HTR-8/SVneo (cell line): ENCODE measurements around the gene CCN2.

Experiments
- DNase-seq: peaks from one replicate; pipeline ENCODE4 v3.0.0; 2011; ENCODE audit warnings: low spot score, mixed read lengths; ENCODE audit not compliant: insufficient read length
- FAIRE-seq: peaks from 2 replicates; lab custom pipeline; 2011; peaks lifted over from hg19 to GRCh38; lab: Jason Lieb, UNC

The CCN2 gene, protein sequence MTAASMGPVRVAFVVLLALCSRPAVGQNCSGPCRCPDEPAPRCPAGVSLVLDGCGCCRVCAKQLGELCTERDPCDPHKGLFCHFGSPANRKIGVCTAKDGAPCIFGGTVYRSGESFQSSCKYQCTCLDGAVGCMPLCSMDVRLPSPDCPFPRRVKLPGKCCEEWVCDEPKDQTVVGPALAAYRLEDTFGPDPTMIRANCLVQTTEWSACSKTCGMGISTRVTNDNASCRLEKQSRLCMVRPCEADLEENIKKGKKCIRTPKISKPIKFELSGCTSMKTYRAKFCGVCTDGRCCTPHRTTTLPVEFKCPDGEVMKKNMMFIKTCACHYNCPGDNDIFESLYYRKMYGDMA

DNA sequence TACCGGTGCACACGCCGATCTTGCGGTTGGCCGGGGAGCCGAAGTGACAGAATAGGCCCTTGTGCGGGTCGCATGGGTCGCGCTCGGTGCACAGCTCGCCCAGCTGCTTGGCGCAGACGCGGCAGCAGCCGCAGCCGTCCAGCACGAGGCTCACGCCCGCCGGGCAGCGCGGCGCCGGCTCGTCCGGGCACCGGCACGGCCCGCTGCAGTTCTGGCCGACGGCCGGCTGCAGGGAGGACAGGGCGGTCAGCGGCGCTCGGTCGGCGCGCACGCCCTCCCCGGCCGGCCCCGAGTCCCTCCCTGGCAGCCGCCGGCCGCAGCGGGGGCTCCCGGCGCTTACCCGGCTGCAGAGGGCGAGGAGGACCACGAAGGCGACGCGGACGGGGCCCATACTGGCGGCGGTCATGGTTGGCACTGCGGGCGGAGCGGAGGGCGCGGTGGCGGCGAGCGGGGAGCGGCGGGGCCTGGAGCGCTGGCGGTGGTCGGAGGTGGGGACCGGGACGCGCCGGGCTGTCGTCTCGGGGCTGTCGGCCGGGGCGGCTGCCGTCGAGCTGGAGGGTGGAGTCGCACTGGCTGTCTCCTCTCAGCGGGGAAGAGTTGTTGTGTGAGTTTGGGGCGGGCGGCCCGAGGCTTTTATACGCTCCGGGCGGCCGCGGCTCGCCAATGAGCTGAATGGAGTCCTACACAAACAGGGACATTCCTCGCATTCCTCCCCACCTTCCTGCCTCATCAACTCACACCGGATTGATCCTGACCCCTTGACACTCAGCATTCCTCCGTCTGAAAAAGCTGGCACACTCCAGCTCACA lies at the start of gene CCN2:
Gene CCN2 (minus strand): TSS at position 606 of the 809 bp plus-strand sequence. CDS start 200 bp downstream, at position 406.
- DNase-seq (peak; percentile 95), FAIRE-seq (peak; percentile 96)

DNA sequence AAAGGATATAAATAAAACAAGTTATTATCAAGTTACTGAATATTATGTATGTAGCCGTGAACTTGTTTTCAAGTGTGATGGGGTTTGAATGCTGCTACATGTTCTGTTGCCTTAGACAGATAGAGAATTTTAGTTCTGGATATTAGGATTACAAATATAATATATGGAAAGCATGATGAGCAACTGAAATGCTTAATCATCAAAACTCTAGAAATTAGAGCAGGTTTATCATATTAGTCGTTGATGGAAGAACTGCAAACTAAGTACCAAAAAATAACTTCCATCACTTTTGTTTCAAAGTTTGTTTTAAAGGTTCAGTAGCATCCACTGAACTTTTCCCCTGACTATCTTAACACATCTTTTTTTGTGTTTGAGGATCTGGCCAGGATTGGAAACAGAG lies 49.1 kb upstream of the CCN2 start:
- DNase-seq (no peak), FAIRE-seq (no peak)

GRCh38 chr6:131999545-132000146 lies 48.5 kb upstream of the CCN2 start:
- DNase-seq = no peak
- FAIRE-seq = no peak

- FAIRE-seq = no peak
- DNase-seq = no peak
Observed at GRCh38 chr6:131998255-131998982, 47.2 kb upstream of the CCN2 start.

GRCh38 chr6:131997429-131998153 lies 46.4 kb upstream of the CCN2 start:
- no peak for FAIRE-seq
- DNase-seq = no peak

- DNase-seq (peak; percentile 71), FAIRE-seq (peak; percentile 86)
Observed at GRCh38 chr6:131995917-131996316, 44.7 kb upstream of the CCN2 start.

DNA sequence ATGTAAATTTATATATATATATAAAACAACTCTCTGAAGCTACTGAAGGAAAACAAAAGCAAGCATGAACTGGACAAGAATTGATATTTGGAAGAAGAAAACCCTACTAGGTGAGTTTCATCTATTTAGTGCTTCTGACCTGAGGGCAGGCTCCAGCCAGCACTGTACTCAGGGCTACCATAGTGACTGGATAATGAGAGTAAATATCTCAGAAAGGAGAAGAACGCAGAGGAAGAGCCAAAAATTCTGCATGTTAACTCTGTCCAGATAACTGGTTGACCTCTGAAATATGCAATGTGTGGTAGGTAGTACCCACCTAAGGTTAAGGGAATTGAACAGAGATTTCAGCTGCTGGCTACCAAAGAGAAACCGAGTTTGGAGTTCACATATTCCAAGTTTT lies 41.4 kb upstream of the CCN2 start:
- FAIRE-seq (no peak), DNase-seq (no peak)

GRCh38 chr6:131989036-131989435 lies 37.9 kb upstream of the CCN2 start:
- no peak for FAIRE-seq
- DNase-seq = no peak

- peak; percentile 7 for DNase-seq
- peak; percentile 13 for FAIRE-seq
Observed at GRCh38 chr6:131982740-131983259, 31.6 kb upstream of the CCN2 start.

DNA sequence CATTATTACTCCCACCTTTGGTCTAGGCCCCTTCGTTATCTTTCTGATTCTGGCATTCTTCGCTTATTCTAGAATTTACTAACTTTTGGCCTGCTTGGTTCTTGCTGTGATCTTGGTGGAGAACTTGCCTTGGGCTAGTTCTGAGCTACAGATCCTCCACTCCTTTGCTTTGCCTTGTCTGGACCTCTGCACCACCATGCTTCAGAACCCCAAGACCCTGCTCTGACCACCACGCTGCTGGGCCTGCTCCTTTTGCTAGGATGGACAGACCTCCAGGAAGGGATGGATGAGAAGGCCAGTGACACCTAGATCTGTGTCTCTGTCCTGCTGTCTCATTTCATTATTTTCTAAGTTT lies 30.4 kb upstream of the CCN2 start:
- FAIRE-seq (no peak), DNase-seq (no peak)

DNA sequence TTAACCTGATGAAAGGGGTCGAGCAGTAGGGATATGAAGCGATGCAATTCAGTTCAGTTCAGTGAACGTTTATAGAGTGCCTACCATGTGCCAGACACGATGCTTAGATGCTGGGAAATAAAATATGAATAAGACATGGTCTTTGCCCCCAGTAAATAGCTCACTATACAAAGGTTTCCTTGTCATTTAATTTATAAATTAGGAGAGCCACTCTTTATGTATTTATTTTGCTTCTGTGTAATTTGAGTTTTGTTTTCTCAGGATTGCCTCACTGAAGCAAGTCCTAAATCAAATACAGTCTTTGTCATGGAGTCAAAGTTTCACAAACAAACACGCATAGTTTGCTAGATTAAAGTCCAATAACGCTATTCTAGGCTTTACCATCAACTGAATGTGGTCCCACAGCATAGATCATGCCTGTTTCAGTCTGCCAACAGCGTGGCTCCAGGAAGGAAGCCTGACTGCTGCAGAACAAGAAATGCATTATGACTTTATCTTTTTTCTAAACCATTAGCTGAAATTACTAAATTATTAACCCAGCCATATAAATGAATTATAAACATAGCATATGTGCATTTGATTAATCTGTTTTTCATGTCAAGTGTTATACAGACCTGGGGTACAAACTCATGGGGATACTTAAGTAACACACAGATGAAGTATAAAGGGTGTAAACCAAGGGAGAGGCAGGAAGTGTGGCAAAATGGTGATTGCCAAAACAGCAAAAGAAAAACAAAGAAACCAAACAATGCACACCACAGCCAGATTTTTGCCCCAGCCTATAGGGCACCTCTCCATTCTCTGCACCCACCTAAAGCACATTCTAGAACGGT lies 29.8 kb upstream of the CCN2 start:
- no peak for FAIRE-seq
- no peak for DNase-seq

DNA sequence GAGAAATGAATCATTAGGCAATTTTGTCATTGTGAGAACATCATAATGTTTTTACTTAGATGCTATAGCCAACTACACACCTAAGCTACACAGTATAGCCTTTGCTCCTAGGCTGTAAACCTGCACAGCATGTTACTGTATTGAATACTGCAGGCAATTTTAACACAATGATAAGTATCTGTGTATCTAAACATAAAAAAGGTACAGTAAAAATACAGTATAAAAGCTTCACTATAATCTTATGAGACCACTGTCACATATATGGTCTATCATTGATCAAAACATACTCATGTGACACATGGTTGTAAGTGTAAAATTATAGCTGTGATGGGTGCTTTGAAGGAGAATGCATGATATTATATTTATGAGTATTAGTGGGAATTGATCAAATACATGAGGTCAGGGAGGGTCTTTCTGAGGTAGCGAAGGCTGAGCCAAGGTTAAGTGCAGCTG lies 29.2 kb upstream of the CCN2 start:
- DNase-seq (no peak), FAIRE-seq (peak; percentile 23)

GRCh38 chr6:131979515-131980337 lies 28.6 kb upstream of the CCN2 start:
- DNase-seq = peak; percentile 6
- FAIRE-seq = no peak

DNA sequence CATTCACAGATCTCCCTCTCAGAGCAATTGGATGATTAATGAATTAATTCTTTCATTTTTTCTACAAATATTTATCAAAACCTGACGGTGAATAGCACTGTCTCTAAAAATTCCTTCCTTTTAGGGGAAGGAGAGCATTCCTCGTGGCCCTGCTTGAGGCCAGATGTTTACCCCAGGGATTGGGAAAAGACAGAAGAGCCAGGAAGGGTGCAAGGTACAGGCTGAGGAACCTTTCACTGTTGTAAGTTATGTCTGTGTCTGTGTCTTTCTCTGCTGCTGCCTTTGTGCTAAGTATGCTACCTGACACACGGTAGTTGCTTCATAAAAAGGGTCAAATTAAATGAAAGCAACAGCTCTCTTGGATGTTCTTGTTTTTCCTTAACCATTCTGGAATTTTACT lies 27.4 kb upstream of the CCN2 start:
- no peak for DNase-seq
- no peak for FAIRE-seq

- FAIRE-seq = no peak
- no peak for DNase-seq
Observed at GRCh38 chr6:131976545-131977061, 25.4 kb upstream of the CCN2 start.

GRCh38 chr6:131972741-131973140 lies 21.6 kb upstream of the CCN2 start:
- FAIRE-seq = no peak
- no peak for DNase-seq

- no peak for FAIRE-seq
- no peak for DNase-seq
Observed at GRCh38 chr6:131970076-131970859, 19.1 kb upstream of the CCN2 start.
